GM10266 (cell line): ENCODE results near the gene CDK5RAP1.

Experiments
- DNase-seq: peaks from one replicate; pipeline ENCODE4 v3.0.0; 2012; ENCODE audit errors: extremely low spot score
- CTCF ChIP-seq: IDR thresholded peaks from 2 replicates; pipeline ENCODE4 v1.5.1; 2012; ENCODE audit warnings: mild to moderate bottlenecking, low read depth; ENCODE audit not compliant: control insufficient read depth, insufficient read depth; ENCODE audit errors: missing control alignments

The CDK5RAP1 gene

DNA sequence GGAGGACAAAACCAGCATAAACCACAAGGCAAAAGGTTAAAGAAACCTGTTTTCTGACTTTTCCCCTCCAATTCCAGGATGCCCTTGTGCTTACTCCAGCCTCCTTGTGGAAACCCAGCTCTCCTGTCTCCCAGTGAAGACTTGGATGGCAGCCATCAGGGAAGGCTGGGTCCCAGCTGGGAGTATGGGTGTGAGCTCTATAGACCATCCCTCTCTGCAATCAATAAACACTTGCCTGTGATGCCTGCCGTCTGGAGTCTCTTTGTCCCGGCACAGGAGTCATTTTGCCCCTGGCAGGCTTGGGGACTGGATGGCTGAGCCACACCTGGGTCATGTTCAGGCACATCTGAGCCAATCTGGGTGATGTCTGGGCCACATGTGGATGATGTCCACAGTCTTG lies 91.7 kb downstream of the CDK5RAP1 start:
- DNase-seq: no peak
- TF ChIP-seq CTCF: no peak
